Heart left ventricle (tissue), 16 donors: ENCODE results near the gene ACAP3. TPM values are rescaled to one million over a fixed set of nuclear protein-coding genes. Genes with fewer than 3 reads are reported as not detected.

Source experiments
- ATAC-seq, 4 donors: fragments of 200-7000 bp; cut with Tn5 transposase; one replicate each; pipeline ENCODE4 v1.9.1; 2020 to 2022; ENCODE audit warnings: moderate library complexity in 4 of 4, mild to moderate bottlenecking in 3 of 4, moderate number of reproducible peaks in 1 of 4
- DNase-seq, 5 donors: peaks; one replicate each; pipeline ENCODE4 v3.0.0-alpha.2; 2020
- H3K27ac ChIP-seq, 12 donors: fragments of 200-600 bp; sonication (generic) in 4 of 12; one replicate each; pipeline versions ENCODE4 v1.5.0 to v1.8.0; 2016 to 2022; ENCODE audit warnings: mild to moderate bottlenecking in 2 of 12
- H3K27me3 ChIP-seq, 9 donors: fragments of 200-600 bp; sonication (generic) in 2 of 9; one replicate each; pipeline versions ENCODE4 v1.5.1 to v1.8.0; 2016 to 2022; ENCODE audit warnings: mild to moderate bottlenecking in 3 of 9
- H3K36me3 ChIP-seq, 9 donors: fragments of 200-600 bp; sonication (generic) in 2 of 9; one replicate each; pipeline versions ENCODE4 v1.5.0 to v1.8.0; 2018 to 2022; ENCODE audit warnings: mild to moderate bottlenecking in 2 of 9
- H3K4me1 ChIP-seq, 12 donors: fragments of 200-600 bp; sonication (generic) in 4 of 12; one replicate each; pipeline versions ENCODE4 v1.5.0 to v1.8.0; 2016 to 2022; ENCODE audit warnings: mild to moderate bottlenecking in 3 of 12
- H3K4me3 ChIP-seq, 12 donors: fragments of 200-600 bp; sonication (generic) in 4 of 12; one replicate each; pipeline versions ENCODE4 v1.5.0 to v1.8.0; 2017 to 2022; ENCODE audit warnings: mild to moderate bottlenecking in 9 of 12, moderate library complexity in 4 of 12
- H3K9me3 ChIP-seq, 12 donors: fragments of 200-600 bp; sonication (generic) in 4 of 12; one replicate each; pipeline versions ENCODE4 v1.5.0 to v1.8.0; 2016 to 2022; ENCODE audit warnings: mild to moderate bottlenecking in 1 of 12
- POLR2A ChIP-seq, 2 donors: fragments of 450-650 bp; IDR thresholded peaks; one replicate each; pipeline ENCODE4 v1.6.1; 2017; ENCODE audit warnings: antibody characterized with exemption in 2 of 2, mild to moderate bottlenecking in 2 of 2, moderate library complexity in 2 of 2
- WGBS, 4 donors: extraction: QIAGEN DNeasy Blood & Tissue Kit in 2 of 4; methylation state at CpG; one replicate each; pipeline versions ENCODE4 v1.1.5 to v1.1.7; 2013 to 2018; 5-methylcytosine and 5-hydroxymethylcytosine counted together
- intact Hi-C, 10 donors: fragments of 100-400 bp; cut with DNase I; formaldehyde crosslinking; loops; one replicate each; pipeline versions ENCODE4 v1.11.1 to v1.14.2; 2022
- polyA plus RNA-seq, 2 donors: library from polyadenylated mRNA; stranded (reverse); fragments of 200-250 nt; gene quantifications; one replicate each; pipeline ENCODE4 v1.2.3, GENCODE V29; 2013
- total RNA-seq, 9 donors: library from RNA; depleted of rRNA in 2 of 9; stranded (reverse); fragments of >200 nt in 2 of 9; fragmentation: NEBNext Ultra II Directional in 3 of 9; extraction: Animal tissue kit (Norgen Biotek cat#: 25700) in 3 of 9; gene quantifications; one replicate each; pipeline versions ENCODE4 v1.1.0 to v1.2.4, GENCODE V29; 2016 to 2023
- TF ChIP-seq, protein P1 (sequence below), 12 donors: fragments of 200-600 bp; sonication (generic) in 4 of 12; IDR thresholded peaks; one replicate each; pipeline versions ENCODE4 v1.5.0 to v1.8.0; 2018 to 2022; ENCODE audit warnings: antibody characterized with exemption in 12 of 12, mild to moderate bottlenecking in 5 of 12
- donor health status: ischemic (EF 13 %, LVEDD 7.1; RV severe dilation, severe dysfunction).
- donor health status: healthy with polysubstance abuse.
- donor health status: DM: no; HTN: yes; CAD: no.
- donor health status: DM: no; HTN: no; CAD: no.
- donor health status: ischemic (EF 25% LVEDD 6.9; RV normal size, moderate dysfunction).
- donor health status: ischemic (EF 25% LVEDD 5.7; RV mildly dilated, moderate dysfunction).
- donor health status: healthy.
- donor health status: DM: yes; HTN: yes; CAD: no.
- donor health status: ischemic (EF 35%, LVEDD 5.7; RV mildly dilated, moderate dysfunction).
- donor health status: nonischemic (EF 11% LVEDD 7.7; RV severe dilation, severe dysfunction).
- donor health status: DM: yes; HTN: yes; CAD: no.
- donor health status: PGD.
- donor health status: ischemic (EF 29% LVEDD 5.4; RV normal size, mild dysfunction).
- donor health status: nonischemic (EF 23%, LVEDD 6.1; RV moderate dilation, normal function).

Gene ACAP3
- total and polyA plus RNA-seq, 11 donors = 20.1 to 59.5 (median 34.1) TPM

DNA sequence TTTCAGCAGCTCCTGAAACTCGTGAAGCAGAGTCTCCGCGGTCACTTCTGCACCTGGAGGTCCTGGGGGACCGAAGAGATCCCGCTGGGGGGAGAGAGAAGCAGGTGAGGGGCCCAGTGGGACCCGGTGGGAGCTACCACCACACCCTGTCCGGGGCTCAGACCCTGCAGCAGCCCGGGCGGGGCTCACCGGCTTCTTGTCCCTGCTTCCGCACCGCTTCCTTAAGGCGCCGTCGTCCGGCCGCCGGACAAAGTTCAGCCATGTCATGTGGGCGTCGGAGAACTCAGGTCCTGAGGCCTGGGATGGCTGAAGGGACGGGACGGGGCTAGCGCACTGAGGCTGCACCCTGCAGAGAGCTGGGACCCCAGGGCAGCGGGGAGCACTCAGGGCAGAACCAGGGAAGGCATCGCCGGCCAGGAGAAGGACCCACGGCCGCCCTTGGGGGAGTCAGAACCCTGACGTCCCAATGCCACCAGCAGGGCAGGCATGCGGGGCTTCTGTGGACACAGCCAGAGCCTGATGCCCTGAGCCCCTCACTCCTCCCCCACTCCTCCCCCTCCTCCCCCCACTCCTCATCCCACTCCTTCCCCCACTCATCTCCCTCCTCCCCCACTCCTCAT, 63.4 kb downstream of the ACAP3 start:
- no peaks in the 10 kb centered on the region for H3K36me3 ChIP-seq
- DNase-seq = no peak
- H3K4me3 ChIP-seq = peak overlapping the region in 11 of 12 donors; percentile 6 to 55 (median 38)
- peak overlapping the region in 5 of 12 donors; percentile 13 to 57 (median 19) for H3K27ac ChIP-seq
- H3K4me1 ChIP-seq = peaks cover 0 to 27% (median 0%) of the 10 kb centered on the region in 12 donors
- H3K27me3 ChIP-seq = peaks cover 14 to 59% (median 27%) of the 10 kb centered on the region in 9 donors
- WGBS, 4 donors = 58 to 76% (median 66%) methylated on average over 22 to 30 of the region's 30 CpGs
- intact Hi-C loops = loop anchor here in 1 of 10 donors (2.0 kb wide), 1 partner anchor 120 kb away; no protein-coding TSS in a partner anchor
- TF ChIP-seq, protein P1, sequence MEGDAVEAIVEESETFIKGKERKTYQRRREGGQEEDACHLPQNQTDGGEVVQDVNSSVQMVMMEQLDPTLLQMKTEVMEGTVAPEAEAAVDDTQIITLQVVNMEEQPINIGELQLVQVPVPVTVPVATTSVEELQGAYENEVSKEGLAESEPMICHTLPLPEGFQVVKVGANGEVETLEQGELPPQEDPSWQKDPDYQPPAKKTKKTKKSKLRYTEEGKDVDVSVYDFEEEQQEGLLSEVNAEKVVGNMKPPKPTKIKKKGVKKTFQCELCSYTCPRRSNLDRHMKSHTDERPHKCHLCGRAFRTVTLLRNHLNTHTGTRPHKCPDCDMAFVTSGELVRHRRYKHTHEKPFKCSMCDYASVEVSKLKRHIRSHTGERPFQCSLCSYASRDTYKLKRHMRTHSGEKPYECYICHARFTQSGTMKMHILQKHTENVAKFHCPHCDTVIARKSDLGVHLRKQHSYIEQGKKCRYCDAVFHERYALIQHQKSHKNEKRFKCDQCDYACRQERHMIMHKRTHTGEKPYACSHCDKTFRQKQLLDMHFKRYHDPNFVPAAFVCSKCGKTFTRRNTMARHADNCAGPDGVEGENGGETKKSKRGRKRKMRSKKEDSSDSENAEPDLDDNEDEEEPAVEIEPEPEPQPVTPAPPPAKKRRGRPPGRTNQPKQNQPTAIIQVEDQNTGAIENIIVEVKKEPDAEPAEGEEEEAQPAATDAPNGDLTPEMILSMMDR (IDR thresholded peaks at IDR 0.05) = no peak
- no peak for TF ChIP-seq POLR2A (IDR thresholded peaks at IDR 0.05)
- peak in 1 of 4 donors; percentile 46 for ATAC-seq
- no peaks in the 10 kb centered on the region for H3K9me3 ChIP-seq

DNA sequence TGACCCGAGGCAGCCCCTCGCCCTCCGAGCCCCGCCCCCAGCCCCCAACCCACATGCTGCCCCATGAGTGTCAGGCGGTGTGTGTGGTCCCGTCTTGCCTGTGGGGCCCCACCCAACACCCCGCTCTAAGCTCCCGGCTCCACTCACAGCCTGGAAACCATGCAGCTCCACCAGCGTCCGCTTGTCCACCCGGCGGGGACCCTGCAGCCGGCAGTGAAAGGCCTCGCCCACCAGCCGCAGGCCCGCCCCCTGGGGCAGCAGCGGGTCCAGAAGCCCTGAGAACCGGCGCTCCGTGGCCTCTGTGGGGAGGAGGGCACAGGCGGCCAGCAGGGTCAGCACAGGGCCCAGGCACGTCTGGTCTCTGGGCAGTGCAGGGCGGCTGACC, 63.9 kb downstream of the ACAP3 start:
- intact Hi-C loops = loop anchor here in 1 of 10 donors (2.0 kb wide), 1 partner anchor 119 kb away; no protein-coding TSS in a partner anchor
- DNase-seq (no peak), ATAC-seq (peak in 1 of 4 donors; percentile 37)
- peak overlapping the region in 5 of 12 donors; percentile 13 to 57 (median 19) for H3K27ac ChIP-seq
- 44 to 66% (median 53%) methylated on average over 6 to 23 of the region's 23 CpGs for WGBS, 4 donors
- H3K9me3 ChIP-seq = no peaks in the 10 kb centered on the region
- TF ChIP-seq POLR2A (IDR thresholded peaks at IDR 0.05) = no peak
- TF ChIP-seq, protein P1 (IDR thresholded peaks at IDR 0.05) = no peak
- peak overlapping the region in 11 of 12 donors; percentile 6 to 55 (median 38) for H3K4me3 ChIP-seq
- no peaks in the 10 kb centered on the region for H3K36me3 ChIP-seq
- H3K27me3 ChIP-seq = peaks cover 15 to 64% (median 31%) of the 10 kb centered on the region in 9 donors
- peaks cover 0 to 27% (median 0%) of the 10 kb centered on the region in 12 donors for H3K4me1 ChIP-seq

DNA sequence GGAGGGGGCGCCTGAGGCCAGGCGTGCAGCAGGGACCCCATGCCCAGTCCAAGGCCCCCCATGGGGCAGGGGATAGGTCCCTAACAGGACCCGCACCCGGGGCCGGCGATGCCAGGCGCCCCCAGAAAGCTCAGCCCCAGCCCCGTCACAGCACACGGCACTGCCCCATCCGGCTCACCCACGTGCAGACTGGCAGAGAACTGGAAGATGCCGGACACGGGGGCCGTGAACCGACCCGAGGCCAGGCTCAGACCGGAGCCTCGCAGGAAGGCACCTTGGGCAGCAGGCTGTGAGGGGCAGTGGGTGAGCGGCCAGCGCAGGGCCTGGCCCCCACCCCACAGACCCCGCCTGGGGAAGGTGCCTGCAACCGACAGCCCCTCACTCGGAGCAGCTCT, 64.5 kb downstream of the ACAP3 start:
- H3K27me3 ChIP-seq = peaks cover 17 to 69% (median 36%) of the 10 kb centered on the region in 9 donors
- no peak for DNase-seq
- no peak for TF ChIP-seq POLR2A (IDR thresholded peaks at IDR 0.05)
- TF ChIP-seq, protein P1 (IDR thresholded peaks at IDR 0.05) = no peak
- 84 to 100% (median 93%) methylated on average over 6 to 23 of the region's 23 CpGs for WGBS, 4 donors
- no peak overlapping the region for H3K27ac ChIP-seq
- intact Hi-C loops = no loop called here
- no peaks in the 10 kb centered on the region for H3K36me3 ChIP-seq
- H3K9me3 ChIP-seq = no peaks in the 10 kb centered on the region
- H3K4me1 ChIP-seq = peaks cover 0 to 27% (median 0%) of the 10 kb centered on the region in 12 donors
- ATAC-seq = no peak
- peak overlapping the region in 4 of 12 donors; percentile 25 to 55 (median 42) for H3K4me3 ChIP-seq

DNA sequence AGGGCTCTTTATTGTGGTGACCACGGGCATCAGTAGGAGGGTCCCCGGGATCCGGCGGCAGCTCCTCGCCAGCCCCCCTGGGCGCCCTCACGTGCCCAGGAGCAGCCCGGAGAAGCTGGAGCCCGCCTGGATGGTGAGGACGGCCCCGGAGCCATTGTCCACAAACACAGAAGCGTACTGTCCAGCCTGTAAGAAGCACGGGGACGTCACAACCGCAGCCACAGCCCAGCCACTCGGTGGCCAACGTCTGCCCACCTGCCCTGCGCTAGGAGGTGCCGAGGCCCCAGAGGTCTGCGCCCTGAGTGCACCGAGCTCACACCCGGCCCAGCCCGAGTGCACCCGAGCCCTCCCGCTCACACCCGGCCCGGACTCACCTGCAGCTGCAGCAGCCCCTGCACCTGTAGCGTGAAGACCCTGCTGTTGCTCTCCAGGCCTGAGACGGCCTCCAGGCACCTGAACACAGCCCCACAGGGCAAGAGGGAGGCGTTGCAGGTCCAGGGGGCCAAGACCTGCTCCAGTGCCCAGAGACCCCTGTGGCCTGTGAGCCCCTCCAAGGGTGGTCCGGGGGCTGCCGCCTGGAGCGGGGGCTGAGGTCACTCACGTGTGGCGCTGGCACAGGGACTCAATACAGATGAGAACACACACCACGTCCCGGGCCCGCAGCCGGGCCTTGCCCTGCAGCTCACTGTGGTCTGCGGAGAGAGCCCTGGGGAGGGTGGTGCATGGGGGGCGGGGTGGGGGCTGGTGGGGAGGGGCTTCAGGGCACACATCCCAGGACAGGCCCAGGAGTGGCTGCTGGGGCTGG, 65.1 kb downstream of the ACAP3 start:
- ATAC-seq (no peak), DNase-seq (no peak)
- Histone ChIP-seq H3K27ac (no peak overlapping the region), H3K4me1 (peaks cover 0 to 28% (median 1%) of the 10 kb centered on the region in 12 donors), H3K4me3 (no peak overlapping the region), H3K27me3 (peaks cover 17 to 72% (median 39%) of the 10 kb centered on the region in 9 donors), H3K9me3 (no peaks in the 10 kb centered on the region), H3K36me3 (no peaks in the 10 kb centered on the region)
- WGBS, 4 donors = 89 to 92% (median 91%) methylated on average over 21 to 41 of the region's 41 CpGs
- intact Hi-C loops = no loop called here
- no peak for TF ChIP-seq POLR2A (IDR thresholded peaks at IDR 0.05)
- TF ChIP-seq, protein P1 (IDR thresholded peaks at IDR 0.05) = no peak
